ENCODE results near the gene CHURC1.
A peak's percentile ranks its signal among the peaks of the same experiment; 100 is the strongest.

DNA sequence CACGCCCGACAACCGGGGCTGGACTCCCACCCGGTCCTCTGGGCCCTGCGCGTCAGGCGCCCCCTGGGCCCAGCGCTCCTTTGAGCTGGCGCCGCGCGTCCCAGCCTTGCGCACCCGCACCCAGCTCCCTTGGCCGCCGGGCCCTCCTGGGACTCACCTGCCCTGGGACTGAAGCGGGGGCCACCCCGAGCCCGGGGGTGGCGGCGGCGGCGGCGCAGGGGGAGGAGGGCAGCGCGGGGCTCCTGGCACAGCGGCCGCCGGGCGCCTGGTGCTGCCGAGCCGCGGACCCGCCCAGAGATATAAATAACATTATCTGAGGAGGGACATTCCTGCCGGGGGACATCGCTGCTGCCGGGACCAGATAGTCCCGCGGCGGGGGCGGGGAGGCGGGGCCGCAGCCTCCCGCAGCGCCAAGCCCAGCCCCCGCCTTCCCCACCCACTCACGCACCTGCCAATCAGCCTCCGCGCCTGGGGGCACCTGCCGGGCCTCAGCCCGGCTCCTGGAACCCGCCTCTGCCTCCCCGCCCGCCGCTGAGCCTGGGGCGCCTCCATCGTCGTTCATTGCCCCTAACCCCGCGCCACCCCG is 34.5 kb upstream of the CHURC1 start, which contains the start of gene SPTB:
- no peak for TF ChIP-seq POLR2A (IDR thresholded peaks at IDR 0.05; ENCODE audit: low read length)
- peak; percentile 62 for TF ChIP-seq GATA1 (IDR thresholded peaks at IDR 0.05; ENCODE audit: low read depth, low read length)
